K562 (cell line): Measurements from ENCODE around the gene HNRNPA3. TPM values are rescaled to one million over a fixed set of nuclear protein-coding genes. Genes with fewer than 3 reads are reported as not detected.

ENCODE experiments used
- CTBP1 ChIP-seq: fragments of 450-650 bp; IDR thresholded peaks from 2 replicates; pipeline ENCODE4 v1.6.1; 2016; ENCODE audit warnings: borderline replicate concordance
- DDX20 ChIP-seq: fragments of 450-650 bp; IDR thresholded peaks from 2 replicates; pipeline ENCODE4 v1.6.1; 2016; ENCODE audit warnings: missing genetic modification characterization, low read depth, mild to moderate bottlenecking, missing compliant biosample characterization, moderate library complexity
- E2F5 ChIP-seq: sonication (generic); formaldehyde crosslinking; IDR thresholded peaks from 2 replicates; pipeline ENCODE4 v1.8.0; 2022; ENCODE audit warnings: mild to moderate bottlenecking, missing genetic modification reagents
- ETV6 ChIP-seq, 3 experiments: fragments of 150-350 bp in 1 of 3; sonication (generic) in 1 of 3; formaldehyde crosslinking in 1 of 3; IDR thresholded peaks; 2 replicates each; pipeline versions ENCODE4 v1.6.1 to v1.8.0; 2014 to 2022; ENCODE audit warnings: borderline replicate concordance in 2 of 3, low read depth in 2 of 3, antibody characterized with exemption in 1 of 3, low read length in 1 of 3, mild to moderate bottlenecking in 1 of 3, missing genetic modification reagents in 1 of 3
- GABPB1 ChIP-seq: sonication (generic); formaldehyde crosslinking; IDR thresholded peaks from 2 replicates; pipeline ENCODE4 v1.8.0; 2022; ENCODE audit warnings: mild to moderate bottlenecking, missing genetic modification reagents
- HDAC1 ChIP-seq, 2 experiments: fragments of 450-650 bp; IDR thresholded peaks; 2 replicates each; pipeline ENCODE4 v1.6.1; 2016 to 2017; ENCODE audit warnings: inconsistent platforms in 1 of 2, mild to moderate bottlenecking in 1 of 2, moderate library complexity in 1 of 2
- HNRNPLL ChIP-seq: fragments of 200-400 bp; formaldehyde crosslinking; IDR thresholded peaks from 2 replicates; pipeline ENCODE4 v1.6.1; 2017; ENCODE audit warnings: low read length, low read depth, mild to moderate bottlenecking; ENCODE audit not compliant: poor library complexity, severe bottlenecking
- MED1 ChIP-seq: sonication (generic); formaldehyde crosslinking; IDR thresholded peaks from 2 replicates; pipeline ENCODE4 v1.8.1; 2023; ENCODE audit warnings: missing genetic modification reagents, borderline replicate concordance
- MEIS2 ChIP-seq: fragments of 450-650 bp; IDR thresholded peaks from 2 replicates; pipeline ENCODE4 v1.6.1; 2014; ENCODE audit warnings: mild to moderate bottlenecking; ENCODE audit not compliant: partially characterized antibody
- NFRKB ChIP-seq: fragments of 450-650 bp; IDR thresholded peaks from 2 replicates; pipeline ENCODE4 v1.6.1; 2016; ENCODE audit warnings: low read depth
- PBX2 ChIP-seq, 2 experiments: IDR thresholded peaks in 1 of 2; conservative IDR thresholded peaks in 1 of 2; 2 replicates each; pipeline ENCODE4 v1.6.1; 2016; ENCODE audit warnings: low read depth in 2 of 2, mild to moderate bottlenecking in 1 of 2, missing compliant biosample characterization in 1 of 2, missing genetic modification characterization in 1 of 2, moderate library complexity in 1 of 2
- RAD51 ChIP-seq: fragments of 450-650 bp; IDR thresholded peaks from 2 replicates; pipeline ENCODE4 v1.7.1; 2016; ENCODE audit warnings: low read depth, mild to moderate bottlenecking, borderline replicate concordance
- SMARCA5 ChIP-seq: fragments of 450-650 bp; IDR thresholded peaks from 2 replicates; pipeline ENCODE4 v1.6.1; 2016
- SMARCE1 ChIP-seq: fragments of 450-650 bp; IDR thresholded peaks from 2 replicates; pipeline ENCODE4 v1.7.1; 2016; ENCODE audit warnings: mild to moderate bottlenecking
- SOX6 ChIP-seq: fragments of 450-650 bp; IDR thresholded peaks from 2 replicates; pipeline ENCODE4 v1.6.1; 2014; ENCODE audit warnings: mild to moderate bottlenecking
- SPI1 ChIP-seq: IDR thresholded peaks from 2 replicates; pipeline ENCODE4 v1.6.1; 2011; ENCODE audit warnings: low read depth, low read length, control low read depth, borderline replicate concordance
- TAF15 ChIP-seq: fragments of 200-400 bp; formaldehyde crosslinking; IDR thresholded peaks from 2 replicates; pipeline ENCODE4 v1.6.1; 2017; ENCODE audit warnings: mild to moderate bottlenecking, low read depth, low read length, moderate library complexity
- TAF7 ChIP-seq: fragments of 450-650 bp; IDR thresholded peaks from 2 replicates; pipeline ENCODE4 v1.6.1; 2016; ENCODE audit warnings: missing genetic modification characterization, missing compliant biosample characterization
- TCF7 ChIP-seq: sonication (generic); IDR thresholded peaks from 2 replicates; pipeline ENCODE4 v1.6.1; 2016; ENCODE audit warnings: antibody characterized with exemption, borderline replicate concordance
- UBTF ChIP-seq, 2 experiments: IDR thresholded peaks; 2 replicates each; pipeline ENCODE4 v1.6.1; 2012; ENCODE audit warnings: improper control_type of control experiment in 2 of 2, low read depth in 2 of 2, low read length in 2 of 2, borderline replicate concordance in 1 of 2
- ZNF133 ChIP-seq: fragments of 250-450 bp; sonication (Bioruptor Pico); IDR thresholded peaks from 2 replicates; pipeline ENCODE4 v1.4.0; 2020; ENCODE audit warnings: mild to moderate bottlenecking
- ZNF324 ChIP-seq: fragments of 250-450 bp; sonication (Bioruptor Pico); IDR thresholded peaks from 2 replicates; pipeline ENCODE4 v1.4.0; 2020; ENCODE audit warnings: mild to moderate bottlenecking
- ZNF57 ChIP-seq: fragments of 450-650 bp; formaldehyde crosslinking; IDR thresholded peaks from 2 replicates; pipeline ENCODE4 v1.4.0; 2020; ENCODE audit warnings: mild to moderate bottlenecking, moderate library complexity
- polyA plus RNA-seq, 8 experiments: library from polyadenylated mRNA; depleted of rRNA in 4 of 8; stranded (reverse) in 5 of 8; unstranded in 3 of 8; fragments of >200 nt; fragmentation: Nextera tagmentation in 2 of 8; fragmentation: Illumina TruSeq in 1 of 8; extraction: Ambion mirVana in 2 of 8; extraction: Trizol in 1 of 8; gene quantifications; 2 replicates each; pipeline versions ENCODE4 v1.2.1 to v1.2.3, GENCODE V29; 2011 to 2014; ENCODE audit warnings: inconsistent platforms in 1 of 8, missing spikeins in 1 of 8
- total RNA-seq, 7 experiments: library from RNA; depleted of rRNA in 6 of 7; stranded (reverse); fragments of >200 nt in 6 of 7; fragmentation: Illumina TruSeq in 2 of 7; extraction: Trizol in 2 of 7; gene quantifications; 2 replicates each; pipeline versions ENCODE4 v1.2.1 to v1.2.3, GENCODE V29; 2011 to 2021; ENCODE audit warnings: low replicate concordance in 1 of 7

Gene HNRNPA3
- total and polyA plus RNA-seq, 9 of the 15 experiments (the other 6 are each of a cell fraction or from before 2014, with no cell fraction given): 72.8 to 428 (median 192) TPM

- TF ChIP-seq HNRNPLL: no peak
- TF ChIP-seq ZNF133 (CRISPR knock-in tag): no peak
- peak; percentile 53; the same call in 1 of the 2 replicates for TF ChIP-seq SMARCE1
- no peak for TF ChIP-seq TCF7
- TF ChIP-seq NFRKB: no peak
- no peak for TF ChIP-seq DDX20 (tag)
- TF ChIP-seq E2F5 (CRISPR knock-in tag): no peak
- TF ChIP-seq HDAC1 (IDR thresholded peaks at IDR 0.05): peak in 1 of 2 experiments; percentile 29; a peak in 1 of 4 replicates
- no peak for TF ChIP-seq PBX2 (CRISPR knock-in tag; IDR thresholded peaks at IDR 0.05; ENCODE audit: low read depth)
- peak; percentile 78 for TF ChIP-seq PBX2 (tag; conservative IDR thresholded peaks at IDR 0.05; ENCODE audit: low read depth)
- TF ChIP-seq TAF15: no peak
- TF ChIP-seq SMARCA5: 0 out of 2 replicates have a peak, but pooled peaks have one; percentile 55
- TF ChIP-seq MED1: no peak
- TF ChIP-seq SOX6: peak; percentile 45; the same call in 1 of the 2 replicates
- no peak for TF ChIP-seq UBTF (IDR thresholded peaks at IDR 0.05; ENCODE audit: borderline replicate concordance in 1 of 2, low read depth in 2 of 2, low read length in 2 of 2)
- no peak for TF ChIP-seq ZNF324
- TF ChIP-seq GABPB1 (CRISPR knock-in tag): 0 out of 2 replicates have a peak, but pooled peaks have one; percentile 22
- TF ChIP-seq MEIS2: peak; percentile 66
- peak; percentile 40; the same call in 1 of the 2 replicates for TF ChIP-seq RAD51
- no peak for TF ChIP-seq ZNF57 (CRISPR knock-in tag)
- TF ChIP-seq ETV6 (IDR thresholded peaks at IDR 0.05; ENCODE audit: borderline replicate concordance in 1 of 2, low read depth in 2 of 2, low read length in 1 of 2): peak; percentile 88 to 96
- no peak for TF ChIP-seq ETV6 (CRISPR knock-in tag; IDR thresholded peaks at IDR 0.05; ENCODE audit: borderline replicate concordance)
- no peak for TF ChIP-seq TAF7 (tag)
- peak; percentile 98 for TF ChIP-seq SPI1
- peak; percentile 55; the same call in 1 of the 2 replicates for TF ChIP-seq CTBP1
Measured at GRCh38 chr2:177239932-177240630, 27.5 kb downstream of the HNRNPA3 start (continued).
